H1 (cell line): ENCODE results near the gene OSBPL2. TPM values are rescaled to one million over a fixed set of nuclear protein-coding genes. Genes with fewer than 3 reads are reported as not detected.

Source experiments
- CTCF ChIA-PET: fragments of 300-600 bp; sonication (Branson Sonifier 250); formaldehyde crosslinking; loops from one replicate; lab custom pipeline; 2021; ENCODE audit not compliant: partially characterized antibody; lab: Charles Lee
- POLR2A ChIA-PET: fragments of 300-600 bp; sonication (Branson Sonifier 250); formaldehyde crosslinking; loops from one replicate; lab custom pipeline; 2021; ENCODE audit warnings: inconsistent platforms; ENCODE audit not compliant: partially characterized antibody; lab: Charles Lee
- DNase-seq, 2 experiments: peaks; one replicate each; pipeline versions ENCODE4 v3.0.0 to v3.0.0-alpha.2; 2010 to 2022; ENCODE audit warnings: low spot score in 2 of 2, low read depth in 1 of 2, mixed read lengths in 1 of 2
- FAIRE-seq: peaks from 2 replicates; lab custom pipeline; 2011; peaks lifted over from hg19 to GRCh38; lab: Jason Lieb, UNC
- H2AFZ ChIP-seq: 2 replicates; pipeline ENCODE4 v1.8.1; 2012; ENCODE audit warnings: low read length, inconsistent platforms
- H2AK5ac ChIP-seq: 2 replicates; pipeline ENCODE4 v1.6.1; 2013; ENCODE audit warnings: low read depth, low read length
- H2BK120ac ChIP-seq: replicated peaks from 2 replicates; pipeline ENCODE3; 2013; ENCODE audit warnings: low read depth, low read length, inconsistent platforms
- H2BK12ac ChIP-seq: 2 replicates; pipeline ENCODE4 v1.6.1; 2013; ENCODE audit warnings: low read depth, low read length
- H2BK15ac ChIP-seq: 2 replicates; pipeline ENCODE4 v1.6.1; 2013; ENCODE audit warnings: low read length
- H2BK20ac ChIP-seq: 2 replicates; pipeline ENCODE4 v1.6.1; 2013; ENCODE audit warnings: low read length
- H2BK5ac ChIP-seq: 2 replicates; pipeline ENCODE4 v1.6.1; 2013; ENCODE audit warnings: low read depth, low read length
- H3K14ac ChIP-seq: 2 replicates; pipeline ENCODE4 v1.6.1; 2013; ENCODE audit warnings: inconsistent platforms; ENCODE audit not compliant: insufficient read length
- H3K18ac ChIP-seq: 2 replicates; pipeline ENCODE4 v1.6.1; 2013; ENCODE audit warnings: low read length; ENCODE audit errors: extremely low read depth
- H3K23ac ChIP-seq: 2 replicates; pipeline ENCODE4 v1.6.1; 2013; ENCODE audit warnings: inconsistent platforms; ENCODE audit not compliant: insufficient read length
- H3K23me2 ChIP-seq: 2 replicates; pipeline ENCODE4 v1.6.1; 2013; ENCODE audit warnings: low read depth, low read length
- H3K27ac ChIP-seq: 2 replicates; pipeline ENCODE4 v1.6.1; 2011; ENCODE audit warnings: low read depth, low read length, inconsistent platforms
- H3K27me3 ChIP-seq, 4 experiments: replicated peaks in 1 of 4; 1 replicate in 1 of 4; 2 replicates in 3 of 4; pipeline versions ENCODE4 v1.6.1 to v1.8.1; 2011 to 2013; ENCODE audit warnings: low read length in 3 of 4, mild to moderate bottlenecking in 3 of 4, inconsistent platforms in 2 of 4, mixed read lengths in 2 of 4, moderate library complexity in 1 of 4; ENCODE audit not compliant: control insufficient read depth in 3 of 4, insufficient read depth in 3 of 4; ENCODE audit errors: extremely low read depth in 1 of 4
- H3K36me3 ChIP-seq, 4 experiments: 2 replicates each; pipeline versions ENCODE4 v1.6.1 to v1.8.1; 2011 to 2013; ENCODE audit warnings: mild to moderate bottlenecking in 4 of 4, low read length in 3 of 4, moderate library complexity in 2 of 4, control low read depth in 1 of 4, inconsistent platforms in 1 of 4; ENCODE audit not compliant: insufficient read depth in 4 of 4, control insufficient read depth in 2 of 4
- H3K4ac ChIP-seq: replicated peaks from 2 replicates; pipeline ENCODE3; 2013; ENCODE audit warnings: low read length, low read depth, mixed read lengths, inconsistent platforms; ENCODE audit not compliant: insufficient read length
- H3K4me1 ChIP-seq, 4 experiments: replicated peaks in 1 of 4; 1 replicate in 1 of 4; 2 replicates in 3 of 4; pipeline versions ENCODE4 v1.6.1 to v1.8.1; 2011 to 2013; ENCODE audit warnings: low read length in 3 of 4, inconsistent platforms in 2 of 4, mixed read lengths in 1 of 4; ENCODE audit not compliant: insufficient read depth in 4 of 4, control insufficient read depth in 3 of 4
- H3K4me2 ChIP-seq, 2 experiments: 2 replicates each; pipeline versions ENCODE4 v1.6.1 to v1.8.1; 2011 to 2013; ENCODE audit warnings: low read depth in 2 of 2, low read length in 2 of 2, control low read depth in 1 of 2, inconsistent platforms in 1 of 2, mild to moderate bottlenecking in 1 of 2; ENCODE audit not compliant: insufficient read depth in 1 of 2
- H3K4me3 ChIP-seq, 4 experiments: fragments of 200-600, 300-600 bp in 1 of 4; sonication (generic), shearing (Covaris generic), sonication (Bioruptor Twin) in 1 of 4; 2 replicates each; pipeline versions ENCODE4 v1.5.1 to v1.8.1; 2011 to 2016; ENCODE audit warnings: low read length in 4 of 4, low read depth in 3 of 4, control low read depth in 2 of 4, inconsistent platforms in 2 of 4, mild to moderate bottlenecking in 2 of 4, mixed read lengths in 1 of 4, moderate library complexity in 1 of 4; ENCODE audit not compliant: insufficient read depth in 2 of 4; ENCODE audit errors: extremely low read depth in 1 of 4
- H3K56ac ChIP-seq: replicated peaks from 2 replicates; pipeline ENCODE3; 2013; ENCODE audit warnings: low read depth, mild to moderate bottlenecking, mixed read lengths, low read length, inconsistent platforms; ENCODE audit not compliant: insufficient read length
- H3K79me1 ChIP-seq: 2 replicates; pipeline ENCODE4 v1.6.1; 2013; ENCODE audit warnings: low read depth, low read length, control low read depth
- H3K79me2 ChIP-seq, 2 experiments: 2 replicates each; pipeline versions ENCODE4 v1.6.1 to v1.8.1; 2012 to 2013; ENCODE audit warnings: low read length in 2 of 2, mild to moderate bottlenecking in 2 of 2, inconsistent platforms in 1 of 2; ENCODE audit not compliant: insufficient read depth in 2 of 2, control insufficient read depth in 1 of 2
- H3K9ac ChIP-seq, 4 experiments: replicated peaks in 1 of 4; 1 replicate in 1 of 4; 2 replicates in 3 of 4; pipeline versions ENCODE4 v1.6.1 to v1.8.1; 2011 to 2013; ENCODE audit warnings: low read depth in 3 of 4, low read length in 3 of 4, control low read depth in 2 of 4, mild to moderate bottlenecking in 2 of 4, moderate library complexity in 2 of 4, inconsistent platforms in 1 of 4; ENCODE audit errors: extremely low read depth in 1 of 4
- H3K9me3 ChIP-seq, 2 experiments: 2 replicates each; pipeline versions ENCODE4 v1.6.1 to v1.8.1; 2012 to 2013; ENCODE audit warnings: mild to moderate bottlenecking in 2 of 2, moderate library complexity in 2 of 2, control low read depth in 1 of 2, inconsistent platforms in 1 of 2, low read depth in 1 of 2, low read length in 1 of 2, mixed read lengths in 1 of 2; ENCODE audit not compliant: insufficient read depth in 2 of 2
- H4K20me1 ChIP-seq, 2 experiments: replicated peaks in 1 of 2; 2 replicates each; pipeline versions ENCODE3 to v1.8.1; 2011 to 2013; ENCODE audit warnings: inconsistent platforms in 2 of 2, low read length in 2 of 2, mild to moderate bottlenecking in 1 of 2; ENCODE audit not compliant: insufficient read depth in 2 of 2, control insufficient read depth in 1 of 2
- H4K5ac ChIP-seq: 2 replicates; pipeline ENCODE4 v1.6.1; 2013; ENCODE audit warnings: low read length, low read depth, mixed read lengths, inconsistent platforms; ENCODE audit not compliant: insufficient read length
- H4K8ac ChIP-seq: 2 replicates; pipeline ENCODE4 v1.8.0; 2013; ENCODE audit warnings: mild to moderate bottlenecking, moderate library complexity, low read length, inconsistent platforms; ENCODE audit not compliant: insufficient read depth; ENCODE audit errors: extremely low read depth
- H4K91ac ChIP-seq: replicated peaks from 2 replicates; pipeline ENCODE3; 2013; ENCODE audit warnings: low read length, mixed read lengths, inconsistent platforms; ENCODE audit not compliant: insufficient read length
- BRCA1 ChIP-seq: IDR thresholded peaks from 2 replicates; pipeline ENCODE4 v1.6.1; 2012; ENCODE audit warnings: low read depth, low read length, improper control_type of control experiment
- CBX5 ChIP-seq: fragments of 300-800, 300-1000 bp; sonication (generic); IDR thresholded peaks from 2 replicates; pipeline ENCODE4 v1.7.1; 2016; ENCODE audit warnings: antibody characterized with exemption, low read length, low read depth
- CREB1 ChIP-seq: IDR thresholded peaks from 2 replicates; pipeline ENCODE4 v1.6.1; 2012; ENCODE audit warnings: inconsistent platforms
- EGR1 ChIP-seq: IDR thresholded peaks from 2 replicates; pipeline ENCODE4 v1.6.1; 2011; ENCODE audit warnings: low read depth, low read length, borderline replicate concordance
- GTF2F1 ChIP-seq: IDR thresholded peaks from 2 replicates; pipeline ENCODE4 v1.6.1; 2012; ENCODE audit warnings: low read depth, low read length, improper control_type of control experiment, borderline replicate concordance
- JUN ChIP-seq: IDR thresholded peaks from 2 replicates; pipeline ENCODE4 v1.6.1; 2011; ENCODE audit warnings: low read depth, mild to moderate bottlenecking, improper control_type of control experiment, low read length
- NRF1 ChIP-seq: IDR thresholded peaks from 2 replicates; pipeline ENCODE4 v1.6.1; 2011; ENCODE audit warnings: mild to moderate bottlenecking, low read depth, low read length, improper control_type of control experiment
- PHF8 ChIP-seq: fragments of 200-600 bp; sonication (generic); conservative IDR thresholded peaks from 2 replicates; pipeline ENCODE4 v1.7.1; 2012; ENCODE audit warnings: low read depth, mild to moderate bottlenecking, inconsistent platforms, low read length, moderate library complexity
- POLR2AphosphoS5 ChIP-seq: IDR thresholded peaks from 2 replicates; pipeline ENCODE4 v1.6.1; 2011; ENCODE audit warnings: low read depth, low read length
- RBBP5 ChIP-seq: IDR thresholded peaks from 2 replicates; pipeline ENCODE4 v1.7.1; 2012; ENCODE audit warnings: low read depth, mild to moderate bottlenecking, inconsistent platforms, low read length, moderate library complexity, borderline replicate concordance
- TAF7 ChIP-seq: optimal IDR thresholded peaks from 2 replicates; pipeline ENCODE3; 2011; ENCODE audit warnings: low read depth, mild to moderate bottlenecking, inconsistent platforms, low read length, moderate library complexity, borderline replicate concordance
- TCF12 ChIP-seq: IDR thresholded peaks from 2 replicates; pipeline ENCODE4 v1.6.1; 2011; ENCODE audit warnings: low read depth, mild to moderate bottlenecking, low read length
- YY1 ChIP-seq: IDR thresholded peaks from 2 replicates; pipeline ENCODE4 v1.6.1; 2011; ENCODE audit warnings: low read depth, mild to moderate bottlenecking, low read length
- WGBS, 2 experiments: shearing (Covaris generic) in 1 of 2; methylation state at CpG; one replicate each; pipeline versions ENCODE4 v1.1.6 to v1.1.7; 2013 to 2015; ENCODE audit warnings: low lambda C conversion rate in 2 of 2, mixed read lengths in 2 of 2, inconsistent platforms in 1 of 2, low coverage in 1 of 2, missing lambda C conversion rate in 1 of 2; ENCODE audit not compliant: insufficient replicate concordance in 2 of 2, insufficient coverage in 1 of 2, insufficient read length in 1 of 2; ENCODE audit errors: extremely low coverage in 1 of 2, missing lambda C conversion rate in 1 of 2; 5-methylcytosine and 5-hydroxymethylcytosine counted together
- polyA plus RNA-seq, 7 experiments: library from polyadenylated mRNA; depleted of rRNA in 3 of 7; stranded (reverse) in 5 of 7; unstranded in 2 of 7; fragments of >200 nt in 5 of 7; fragments of 200-250 nt in 2 of 7; gene quantifications; 1 replicate in 5 of 7; 2 replicates in 1 of 7; 4 replicates in 1 of 7; pipeline versions ENCODE4 v1.2.1 to v1.2.3, GENCODE V29; 2011 to 2013; ENCODE audit warnings: missing spikeins in 2 of 7, mixed read lengths in 2 of 7
- total RNA-seq: library from RNA; stranded (reverse); fragmentation: NEBNext Ultra II Directional; extraction: Animal tissue kit (Norgen Biotek cat#: 25700); gene quantifications from 2 replicates; pipeline ENCODE4 v1.2.1, GENCODE V29; 2021

Gene OSBPL2
- total and polyA plus RNA-seq, 2 of the 8 experiments (the other 6 are each of a cell fraction or from before 2014, with no cell fraction given), result 11.7 to 42.4 TPM

- Histone ChIP-seq H3K18ac (no peak overlapping the region), H3K4ac (no peak overlapping the region), H3K27ac (no peak overlapping the region), H3K23me2 (peaks cover 3% of the 10 kb centered on the region; the same call in 1 of the 2 replicates), H3K27me3 (no peaks in the 10 kb centered on the region), H3K4me3 (no peak overlapping the region), H3K14ac (no peak overlapping the region), H3K4me1 (no peaks in the 10 kb centered on the region), H3K56ac (no peak overlapping the region), H4K20me1 (peaks cover 5 to 10% of the 10 kb centered on the region in 2 experiments), H2AFZ (no peak overlapping the region), H4K91ac (no peak overlapping the region), H2BK15ac (no peak overlapping the region), H3K4me2 (no peak overlapping the region), H2BK120ac (no peak overlapping the region), H2BK5ac (no peak overlapping the region), H2BK20ac (no peak overlapping the region), H3K79me1 (no peaks in the 10 kb centered on the region), H2BK12ac (no peak overlapping the region), H2AK5ac (no peak overlapping the region), H3K9me3 (no peaks in the 10 kb centered on the region), H3K23ac (no peak overlapping the region), H3K79me2 (no peaks in the 10 kb centered on the region), H3K9ac (no peak overlapping the region), H3K36me3 (peaks cover 3 to 21% (median 12%) of the 10 kb centered on the region in 4 experiments; a peak in 5 of 8 replicates), H4K8ac (no peak overlapping the region), H4K5ac (no peak overlapping the region)
- POLR2A ChIA-PET, result no interaction called here
- TF ChIP-seq TCF12, result no peak
- no peak for TF ChIP-seq POLR2AphosphoS5
- no peak for TF ChIP-seq CREB1
- no peak for TF ChIP-seq YY1
- TF ChIP-seq JUN, result no peak
- TF ChIP-seq BRCA1, result no peak
- TF ChIP-seq EGR1, result no peak
- no peak for TF ChIP-seq PHF8
- TF ChIP-seq GTF2F1, result no peak
- no peak for TF ChIP-seq NRF1
- no peak for TF ChIP-seq CBX5
- TF ChIP-seq TAF7, result no peak
- TF ChIP-seq RBBP5, result no peak
- no peak for FAIRE-seq
- no peak for DNase-seq
- 93% methylated on average over 9 of the region's 10 CpGs; no CpG with 5 or more reads in 1 of the 2 experiments for WGBS, 2 experiments
- CTCF ChIA-PET, result interaction anchor here (1.6 kb wide), 1 partner anchor 20 kb away, joined by 4 read pairs; no protein-coding TSS in a partner anchor
Observed at GRCh38 chr20:62275219-62275618, 36.9 kb downstream of the OSBPL2 start.
